Measurements from ENCODE around the gene ORC3. TPM values are rescaled to one million over a fixed set of nuclear protein-coding genes. Genes with fewer than 3 reads are reported as not detected.
A peak's percentile ranks its signal among the peaks of the same experiment; 100 is the strongest.
"Not testable (repeated sequence)": the region's sequence is repeated elsewhere in the genome, so short reads cannot be mapped to it uniquely, and the experiment has no call there.

ORC3 gene
- total RNA-seq, 2 donors from 2014 or later: 8.2 to 14.8 TPM

DNA sequence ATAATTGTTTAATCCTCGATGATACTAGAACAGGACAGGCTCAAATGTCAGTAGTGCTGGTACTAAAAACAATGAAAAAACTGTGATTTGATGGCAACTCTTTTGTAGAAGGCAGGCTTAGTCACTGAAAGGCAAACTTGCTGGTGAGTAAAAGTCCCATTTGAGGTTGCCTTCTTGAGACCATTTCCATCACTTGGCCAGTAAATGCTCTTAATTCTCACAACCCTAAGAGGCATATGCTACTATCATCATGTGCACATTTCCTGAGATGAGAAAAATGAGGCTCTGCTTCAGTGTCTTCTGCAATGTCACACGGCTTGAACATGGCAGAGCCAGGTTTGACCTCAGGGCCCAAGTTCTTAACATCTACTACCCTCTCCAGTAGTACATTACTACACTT lies 102.2 kb downstream of the ORC3 start:
- Histone ChIP-seq H3K27me3 (no peaks in the 10 kb centered on the region), H3K36me3 (replicated peaks in 1 of 2; ENCODE audit: insufficient read depth in 1 of 2, low read depth in 2 of 2) (no peaks in the 10 kb centered on the region), H3K27ac (peak overlapping the region in 1 of 4 donors; percentile 28), H3K4me3 (no peak overlapping the region), H3K4me1 (peaks cover 16% of the 10 kb centered on the region), H3K9me3 (no peaks in the 10 kb centered on the region)
- TF ChIP-seq, protein P1, sequence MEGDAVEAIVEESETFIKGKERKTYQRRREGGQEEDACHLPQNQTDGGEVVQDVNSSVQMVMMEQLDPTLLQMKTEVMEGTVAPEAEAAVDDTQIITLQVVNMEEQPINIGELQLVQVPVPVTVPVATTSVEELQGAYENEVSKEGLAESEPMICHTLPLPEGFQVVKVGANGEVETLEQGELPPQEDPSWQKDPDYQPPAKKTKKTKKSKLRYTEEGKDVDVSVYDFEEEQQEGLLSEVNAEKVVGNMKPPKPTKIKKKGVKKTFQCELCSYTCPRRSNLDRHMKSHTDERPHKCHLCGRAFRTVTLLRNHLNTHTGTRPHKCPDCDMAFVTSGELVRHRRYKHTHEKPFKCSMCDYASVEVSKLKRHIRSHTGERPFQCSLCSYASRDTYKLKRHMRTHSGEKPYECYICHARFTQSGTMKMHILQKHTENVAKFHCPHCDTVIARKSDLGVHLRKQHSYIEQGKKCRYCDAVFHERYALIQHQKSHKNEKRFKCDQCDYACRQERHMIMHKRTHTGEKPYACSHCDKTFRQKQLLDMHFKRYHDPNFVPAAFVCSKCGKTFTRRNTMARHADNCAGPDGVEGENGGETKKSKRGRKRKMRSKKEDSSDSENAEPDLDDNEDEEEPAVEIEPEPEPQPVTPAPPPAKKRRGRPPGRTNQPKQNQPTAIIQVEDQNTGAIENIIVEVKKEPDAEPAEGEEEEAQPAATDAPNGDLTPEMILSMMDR (IDR thresholded peaks at IDR 0.05): no peak
- no peak for TF ChIP-seq POLR2A (IDR thresholded peaks at IDR 0.05)
- DNase-seq (no peak), ATAC-seq (no peak)
- intact Hi-C loops (cut with DNase I): no loop called here
- 74 to 75% methylated on average over 2 of the region's 2 CpGs for WGBS, 2 donors

DNA sequence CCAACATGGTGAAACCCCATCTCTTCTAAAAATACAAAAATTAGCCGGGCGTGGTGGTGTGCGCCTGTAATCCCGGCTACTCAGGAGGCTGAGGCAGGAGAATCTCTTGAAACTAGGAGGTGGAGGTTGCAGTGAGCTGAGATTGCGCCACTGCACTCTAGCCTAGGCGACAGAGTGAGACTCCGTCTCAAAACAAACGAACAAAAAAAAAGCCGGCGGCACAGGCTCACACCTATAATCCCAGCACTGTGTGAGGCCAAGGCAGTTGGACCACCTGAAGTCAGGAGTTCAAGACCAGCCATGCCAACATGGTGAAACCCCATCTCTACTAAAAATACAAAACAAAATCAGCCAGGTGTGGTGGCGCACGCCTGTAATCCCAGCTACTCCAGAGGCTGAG lies 106.9 kb downstream of the ORC3 start:
- H3K4me3 ChIP-seq; ATAC-seq; DNase-seq; H3K36me3 ChIP-seq (replicated peaks in 1 of 2; ENCODE audit: insufficient read depth in 1 of 2, low read depth in 2 of 2); H3K27me3 ChIP-seq; H3K27ac ChIP-seq; intact Hi-C loops (cut with DNase I); H3K9me3 ChIP-seq: not testable (repeated sequence)
- 79 to 92% methylated on average over 12 of the region's 12 CpGs for WGBS, 2 donors
- peaks cover 44% of the 10 kb centered on the region for H3K4me1 ChIP-seq

DNA sequence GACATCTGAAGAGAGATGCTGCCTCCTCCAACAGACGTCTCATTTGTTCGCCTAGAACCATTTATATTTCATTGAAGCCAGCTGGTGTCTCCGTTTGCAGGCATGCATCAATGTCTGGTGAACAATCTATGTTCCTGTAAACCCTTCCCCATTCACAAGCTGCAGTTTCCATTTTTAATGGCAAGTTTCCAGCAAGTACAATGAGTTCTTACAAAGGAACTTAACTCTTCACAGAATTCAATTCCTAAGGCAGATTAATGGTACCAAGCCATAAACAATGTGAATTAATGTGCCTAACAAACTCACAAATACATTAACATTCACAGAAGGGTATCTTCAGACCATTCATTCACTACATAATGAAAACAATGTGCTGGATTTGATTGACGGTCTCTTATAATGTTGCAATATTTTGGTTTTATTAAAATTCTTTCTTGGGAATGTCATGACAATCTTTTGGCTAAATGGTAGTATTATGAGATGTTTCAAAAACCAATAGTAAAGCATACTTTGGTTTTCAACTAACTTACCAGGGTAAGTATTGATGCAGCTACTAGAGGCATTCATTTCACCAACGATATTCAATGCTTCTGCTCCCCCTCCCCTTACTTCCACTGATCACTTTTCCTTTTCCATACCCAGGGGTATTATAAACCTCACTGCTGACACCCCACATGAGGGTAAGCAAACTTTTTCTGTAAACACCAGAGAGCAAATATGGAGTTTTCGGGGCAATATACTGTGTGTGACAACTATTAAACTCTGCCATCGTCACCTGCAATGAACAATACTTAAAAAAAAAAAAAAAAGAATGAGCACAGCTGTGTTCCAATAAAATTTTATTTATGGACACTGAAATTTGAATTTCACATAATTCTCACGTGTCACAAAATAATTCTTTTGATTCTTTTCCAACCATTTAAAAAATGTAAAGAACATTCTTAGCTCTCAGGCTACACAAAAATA lies 107.9 kb downstream of the ORC3 start:
- intact Hi-C loops (cut with DNase I): no loop called here
- H3K27ac ChIP-seq: peak overlapping the region in 1 of 4 donors; percentile 49
- 34 to 43% methylated on average over 8 of the region's 8 CpGs for WGBS, 2 donors
- no peaks in the 10 kb centered on the region for H3K9me3 ChIP-seq
- peaks cover 46% of the 10 kb centered on the region for H3K4me1 ChIP-seq
- ATAC-seq (no peak), DNase-seq (peak in 1 of 4 donors; percentile 18)
- TF ChIP-seq POLR2A (IDR thresholded peaks at IDR 0.05): no peak
- TF ChIP-seq, protein P1 (IDR thresholded peaks at IDR 0.05): no peak
- no peaks in the 10 kb centered on the region for H3K36me3 ChIP-seq (replicated peaks in 1 of 2; ENCODE audit: insufficient read depth in 1 of 2, low read depth in 2 of 2)
- H3K4me3 ChIP-seq: no peak overlapping the region
- no peaks in the 10 kb centered on the region for H3K27me3 ChIP-seq

DNA sequence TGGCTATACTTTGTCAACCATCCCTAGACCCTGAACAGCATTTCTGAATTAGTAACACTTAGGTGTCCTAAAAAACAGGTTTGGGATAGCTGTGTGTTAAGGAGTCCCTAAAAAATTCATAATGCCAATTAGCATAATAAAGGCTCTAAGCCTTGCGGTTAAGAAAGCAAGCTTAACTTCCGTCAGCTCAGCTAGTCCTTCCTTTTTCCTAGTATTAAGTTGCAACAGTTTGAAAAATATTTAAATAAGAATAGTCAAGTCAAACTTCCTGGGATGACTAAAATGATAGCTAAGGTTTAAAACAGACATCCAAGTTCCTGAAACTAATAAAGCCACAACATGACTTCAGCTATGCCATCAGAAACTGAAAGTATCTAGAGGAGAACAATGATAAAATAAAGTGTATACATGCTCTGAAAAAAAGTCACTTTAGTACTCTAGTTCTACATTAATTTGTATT lies 108.6 kb downstream of the ORC3 start:
- TF ChIP-seq, protein P1 (IDR thresholded peaks at IDR 0.05): no peak
- peak in 1 of 3 donors; percentile 13 for TF ChIP-seq POLR2A (IDR thresholded peaks at IDR 0.05)
- 41 to 57% methylated on average over 2 of the region's 2 CpGs for whole genome bisulfite sequencing, 2 donors
- Histone ChIP-seq H3K27me3 (no peaks in the 10 kb centered on the region), H3K27ac (peak overlapping the region in 1 of 4 donors; percentile 49), H3K9me3 (no peaks in the 10 kb centered on the region), H3K4me1 (peaks cover 49% of the 10 kb centered on the region), H3K4me3 (no peak overlapping the region), H3K36me3 (replicated peaks in 1 of 2; ENCODE audit: insufficient read depth in 1 of 2, low read depth in 2 of 2) (no peaks in the 10 kb centered on the region)
- DNase-seq: no peak
- no peak for ATAC-seq
- intact Hi-C loops (cut with DNase I): no loop called here

DNA sequence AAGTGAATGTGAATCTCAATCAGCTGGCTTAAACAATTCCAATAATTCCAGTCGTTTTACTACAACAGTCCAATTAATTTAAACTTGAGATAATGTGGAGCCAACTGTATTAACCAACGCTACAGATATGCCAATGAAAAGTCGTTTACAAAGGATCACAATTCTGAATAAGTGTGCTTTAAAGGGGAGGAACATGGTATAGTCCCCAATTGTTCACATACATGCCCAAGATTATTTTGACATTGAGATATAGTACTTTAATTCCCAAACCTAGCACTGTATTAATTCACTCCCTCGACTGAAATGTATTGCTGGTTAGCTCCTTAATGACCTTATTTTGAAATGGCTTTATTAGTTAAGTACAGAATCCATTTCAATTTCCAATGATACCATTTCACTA lies 109.6 kb downstream of the ORC3 start:
- WGBS, 2 donors: 1% methylated on average over 4 of the region's 4 CpGs
- no peaks in the 10 kb centered on the region for H3K36me3 ChIP-seq (replicated peaks in 1 of 2; ENCODE audit: insufficient read depth in 1 of 2, low read depth in 2 of 2)
- H3K27ac ChIP-seq: peak overlapping the region in 1 of 4 donors; percentile 99
- intact Hi-C loops (cut with DNase I): no loop called here
- DNase-seq: no peak
- H3K9me3 ChIP-seq: no peaks in the 10 kb centered on the region
- no peaks in the 10 kb centered on the region for H3K27me3 ChIP-seq
- no peak for ATAC-seq
- peaks cover 49% of the 10 kb centered on the region for H3K4me1 ChIP-seq
- H3K4me3 ChIP-seq: no peak overlapping the region
- TF ChIP-seq POLR2A (IDR thresholded peaks at IDR 0.05): no peak
- TF ChIP-seq, protein P1 (IDR thresholded peaks at IDR 0.05): no peak

All from body of pancreas (tissue), 4 donors.